ENCODE measurements around the gene AIRE.

AIRE gene

DNA sequence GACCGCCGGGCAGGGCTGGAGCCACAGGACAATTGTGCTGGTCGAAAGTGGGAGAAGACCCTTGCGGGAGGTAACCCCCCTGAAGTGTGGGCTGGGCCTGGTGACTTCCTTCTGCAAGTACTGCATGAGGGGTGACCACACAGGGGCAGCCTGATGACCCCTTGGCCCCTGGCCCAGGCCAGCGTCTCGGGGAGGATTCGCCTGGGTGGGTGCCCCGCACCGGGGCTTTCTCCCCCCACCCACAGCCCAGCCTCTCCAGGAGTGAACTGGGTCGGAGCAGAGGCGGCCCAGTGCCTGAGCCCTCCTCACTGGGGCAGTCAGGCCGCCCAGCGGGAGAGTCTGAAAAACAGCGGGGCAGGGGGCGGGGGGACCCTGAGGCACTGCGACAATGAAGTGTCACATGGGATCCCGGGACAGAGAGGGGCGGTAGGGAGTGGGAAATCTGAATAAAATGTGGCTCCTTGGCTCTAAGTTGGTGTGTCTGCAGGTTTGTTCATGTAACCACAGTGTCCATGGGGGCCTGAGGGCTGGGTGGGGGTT lies 22.4 kb upstream of the AIRE start:
- H3K4me3 ChIP-seq (ENCODE audit: control insufficient read depth, low read depth, low read length) = no peak overlapping the region
- TF ChIP-seq, protein P1, sequence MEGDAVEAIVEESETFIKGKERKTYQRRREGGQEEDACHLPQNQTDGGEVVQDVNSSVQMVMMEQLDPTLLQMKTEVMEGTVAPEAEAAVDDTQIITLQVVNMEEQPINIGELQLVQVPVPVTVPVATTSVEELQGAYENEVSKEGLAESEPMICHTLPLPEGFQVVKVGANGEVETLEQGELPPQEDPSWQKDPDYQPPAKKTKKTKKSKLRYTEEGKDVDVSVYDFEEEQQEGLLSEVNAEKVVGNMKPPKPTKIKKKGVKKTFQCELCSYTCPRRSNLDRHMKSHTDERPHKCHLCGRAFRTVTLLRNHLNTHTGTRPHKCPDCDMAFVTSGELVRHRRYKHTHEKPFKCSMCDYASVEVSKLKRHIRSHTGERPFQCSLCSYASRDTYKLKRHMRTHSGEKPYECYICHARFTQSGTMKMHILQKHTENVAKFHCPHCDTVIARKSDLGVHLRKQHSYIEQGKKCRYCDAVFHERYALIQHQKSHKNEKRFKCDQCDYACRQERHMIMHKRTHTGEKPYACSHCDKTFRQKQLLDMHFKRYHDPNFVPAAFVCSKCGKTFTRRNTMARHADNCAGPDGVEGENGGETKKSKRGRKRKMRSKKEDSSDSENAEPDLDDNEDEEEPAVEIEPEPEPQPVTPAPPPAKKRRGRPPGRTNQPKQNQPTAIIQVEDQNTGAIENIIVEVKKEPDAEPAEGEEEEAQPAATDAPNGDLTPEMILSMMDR (conservative IDR thresholded peaks at IDR 0.05; ENCODE audit: control insufficient read depth, insufficient read depth, low read depth, low read length) = no peak
- no peak for DNase-seq (ENCODE audit: low read depth)

DNA sequence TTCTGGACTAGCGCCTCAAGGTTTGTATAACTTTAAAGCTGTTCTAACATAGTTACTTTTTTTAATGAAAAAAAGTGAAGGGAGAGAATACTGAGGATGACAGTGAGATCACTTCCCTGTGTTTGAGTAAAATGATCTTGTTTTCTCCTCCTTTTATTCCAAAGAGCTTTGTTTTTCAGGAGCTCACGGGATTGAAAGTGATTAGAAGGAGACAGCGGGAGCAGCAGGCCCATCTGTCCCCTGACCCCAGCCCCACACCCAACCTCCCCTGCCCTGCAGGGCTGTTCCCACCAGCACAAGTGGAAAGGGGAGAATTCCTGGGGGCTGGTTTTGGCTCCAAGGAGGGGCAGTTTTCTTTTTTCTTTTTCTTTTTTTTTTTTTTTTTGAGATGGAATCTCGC lies 21.9 kb upstream of the AIRE start:
- TF ChIP-seq, protein P1 (conservative IDR thresholded peaks at IDR 0.05; ENCODE audit: control insufficient read depth, insufficient read depth, low read depth, low read length) = no peak
- no peak for DNase-seq (ENCODE audit: low read depth)

DNA sequence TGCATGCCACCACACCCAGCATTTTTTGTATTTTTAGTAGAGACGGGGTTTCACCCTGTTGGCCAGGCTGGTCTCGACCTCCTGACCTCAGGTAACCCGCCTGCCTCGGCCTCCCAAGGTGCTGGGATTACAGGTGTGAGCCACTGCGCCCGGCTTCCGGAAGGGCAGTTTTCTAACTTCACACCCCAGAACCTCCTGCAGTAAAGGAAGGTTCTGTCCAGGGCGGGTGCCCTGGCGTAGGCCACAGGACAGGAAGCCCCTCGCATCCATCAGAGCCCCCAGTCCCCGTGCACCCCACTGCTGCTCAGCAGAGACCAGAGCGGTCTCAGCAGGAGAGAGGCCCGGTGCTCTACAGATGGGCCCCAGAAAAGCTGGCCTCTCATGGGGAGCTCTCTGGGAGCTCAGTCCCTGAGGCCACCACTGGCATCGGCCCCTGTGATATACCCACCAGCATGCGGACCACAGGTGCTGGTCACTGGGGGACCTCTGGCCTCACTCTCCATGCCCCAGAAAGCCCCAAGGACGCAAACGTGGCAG lies 19.9 kb upstream of the AIRE start:
- TF ChIP-seq, protein P1 (conservative IDR thresholded peaks at IDR 0.05; ENCODE audit: control insufficient read depth, insufficient read depth, low read depth, low read length) = no peak
- DNase-seq (ENCODE audit: low read depth) = no peak
- H3K4me3 ChIP-seq (ENCODE audit: control insufficient read depth, low read depth, low read length) = no peak overlapping the region

More for the DNA sequence above, 21.9 kb upstream of the AIRE start:
- H3K4me3 ChIP-seq (ENCODE audit: control insufficient read depth, low read depth, low read length) = no peak overlapping the region

DNA sequence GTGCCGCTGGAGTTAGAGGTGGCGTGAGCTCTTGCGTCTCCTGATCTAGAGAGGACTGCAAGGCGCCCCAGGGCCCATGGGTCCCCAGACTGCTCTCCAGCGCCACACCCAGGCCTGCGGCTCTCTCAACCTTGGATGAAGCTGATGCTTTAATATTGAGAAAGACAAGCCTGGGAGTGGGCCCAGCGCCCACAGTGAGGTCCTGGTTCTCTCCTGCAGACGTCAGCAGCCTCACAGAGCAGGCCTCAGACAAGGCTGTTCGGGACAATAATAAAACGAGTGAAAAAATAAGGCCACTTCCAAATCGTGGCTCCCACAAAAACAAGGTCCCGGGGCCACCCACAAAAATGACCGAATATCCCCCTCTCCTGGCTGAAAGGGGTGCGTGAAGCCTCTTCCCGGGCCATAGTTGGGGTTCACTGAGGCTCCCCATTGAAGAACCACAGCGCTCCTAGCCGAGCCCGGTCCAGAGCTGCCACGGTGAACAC lies 18.0 kb upstream of the AIRE start:
- peak; percentile 5 for DNase-seq (ENCODE audit: low read depth)
- no peak overlapping the region for H3K4me3 ChIP-seq (ENCODE audit: control insufficient read depth, low read depth, low read length)
- TF ChIP-seq, protein P1 (conservative IDR thresholded peaks at IDR 0.05; ENCODE audit: control insufficient read depth, insufficient read depth, low read depth, low read length) = no peak

DNA sequence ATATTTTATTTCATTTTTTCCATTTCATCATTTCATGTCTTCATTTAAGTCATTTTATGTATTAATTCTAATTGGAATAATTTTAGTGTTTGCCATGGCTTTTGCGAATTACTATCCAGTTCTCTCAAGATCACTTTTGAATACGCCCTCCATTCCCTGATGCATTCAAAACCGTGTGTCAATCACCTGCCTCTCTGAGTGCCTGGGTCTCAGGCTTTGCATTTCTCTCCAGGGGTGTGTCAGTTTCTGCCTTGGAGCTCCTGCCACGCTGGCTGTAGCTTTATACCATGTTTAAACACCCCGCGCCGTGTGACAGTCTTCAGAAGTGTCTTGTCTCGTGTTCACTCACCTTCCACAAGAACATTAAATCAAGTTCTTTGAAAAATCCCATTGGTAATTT lies 16.6 kb upstream of the AIRE start:
- no peak overlapping the region for H3K4me3 ChIP-seq (ENCODE audit: control insufficient read depth, low read depth, low read length)
- TF ChIP-seq, protein P1 (conservative IDR thresholded peaks at IDR 0.05; ENCODE audit: control insufficient read depth, insufficient read depth, low read depth, low read length) = no peak
- no peak for DNase-seq (ENCODE audit: low read depth)

DNA sequence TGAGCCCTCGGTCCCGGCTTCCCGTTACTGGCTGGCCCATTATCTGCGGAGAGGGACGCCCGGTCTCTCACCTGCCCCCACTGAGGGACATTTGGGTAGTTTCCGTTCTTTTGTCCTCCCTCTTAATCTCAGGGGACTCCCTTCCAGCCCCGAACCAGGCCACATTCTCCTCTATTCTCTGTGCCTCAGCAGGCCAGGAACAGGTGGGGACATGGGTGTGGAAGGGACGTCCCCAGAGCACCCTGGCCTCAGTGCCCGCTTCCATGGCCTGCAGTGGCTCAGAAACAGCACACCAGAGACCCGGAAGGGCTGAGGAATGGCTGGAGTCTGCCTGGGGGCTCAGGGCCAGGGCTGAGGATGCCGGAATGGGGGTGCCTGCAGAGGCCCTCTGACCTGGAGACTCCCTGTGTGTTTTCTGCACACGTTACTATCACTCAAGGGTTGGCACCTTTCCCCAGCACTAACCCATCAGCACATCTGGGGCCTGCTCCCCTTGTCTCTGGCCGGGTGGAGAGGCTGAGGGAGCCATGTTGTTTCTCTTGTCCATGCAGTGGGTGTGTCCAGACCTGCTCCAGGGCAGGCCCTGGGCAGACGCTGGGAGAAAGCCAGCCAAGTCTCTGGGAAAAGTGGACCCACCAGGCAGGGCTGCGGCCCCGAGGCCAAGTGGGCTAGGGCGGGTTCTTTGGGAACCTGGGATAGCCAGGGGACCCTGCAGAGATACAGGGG lies 14.0 kb upstream of the AIRE start:
- no peak overlapping the region for H3K4me3 ChIP-seq (ENCODE audit: control insufficient read depth, low read depth, low read length)
- DNase-seq (ENCODE audit: low read depth) = no peak
- TF ChIP-seq, protein P1 (conservative IDR thresholded peaks at IDR 0.05; ENCODE audit: control insufficient read depth, insufficient read depth, low read depth, low read length) = no peak

Data from fibroblast of mammary gland (primary cell).